Measurements from ENCODE around the gene KAZN. TPM values are rescaled to one million over a fixed set of nuclear protein-coding genes. Genes with fewer than 3 reads are reported as not detected.

Gene KAZN
- total RNA-seq, 4 donors from 2014 or later: 0.77 to 12.3 (median 4.9) TPM

DNA sequence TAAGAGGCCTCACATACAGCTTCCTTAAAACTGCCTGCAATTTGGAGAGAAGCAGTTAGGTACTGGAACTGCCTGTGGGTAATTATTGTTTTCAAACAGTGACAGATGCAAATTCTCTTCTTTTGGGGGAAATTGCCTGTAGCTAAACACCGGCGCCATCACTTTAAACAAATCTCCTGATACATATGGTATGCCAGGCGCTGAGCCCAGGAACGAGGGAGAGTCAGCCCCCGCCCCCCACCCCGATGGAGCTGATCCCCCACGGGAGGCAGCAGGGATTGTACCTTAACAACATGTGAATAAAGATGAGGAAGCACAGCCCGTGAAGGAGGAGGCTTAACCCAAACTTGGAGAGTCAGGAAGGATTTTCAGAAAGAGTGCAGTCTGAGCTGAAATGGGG is 562.1 kb downstream of the KAZN start:
- Histone ChIP-seq H3K4me3 (no peak overlapping the region), H3K27ac (no peak overlapping the region), H3K27me3 (no peaks in the 10 kb centered on the region), H3K9me3 (no peaks in the 10 kb centered on the region), H3K4me1 (no peaks in the 10 kb centered on the region), H3K36me3 (no peaks in the 10 kb centered on the region)
- DNase-seq: no peak
- intact Hi-C loops (cut with DNase I; ENCODE audit: low total_unique reads): no loop called here
- TF ChIP-seq, protein P1, sequence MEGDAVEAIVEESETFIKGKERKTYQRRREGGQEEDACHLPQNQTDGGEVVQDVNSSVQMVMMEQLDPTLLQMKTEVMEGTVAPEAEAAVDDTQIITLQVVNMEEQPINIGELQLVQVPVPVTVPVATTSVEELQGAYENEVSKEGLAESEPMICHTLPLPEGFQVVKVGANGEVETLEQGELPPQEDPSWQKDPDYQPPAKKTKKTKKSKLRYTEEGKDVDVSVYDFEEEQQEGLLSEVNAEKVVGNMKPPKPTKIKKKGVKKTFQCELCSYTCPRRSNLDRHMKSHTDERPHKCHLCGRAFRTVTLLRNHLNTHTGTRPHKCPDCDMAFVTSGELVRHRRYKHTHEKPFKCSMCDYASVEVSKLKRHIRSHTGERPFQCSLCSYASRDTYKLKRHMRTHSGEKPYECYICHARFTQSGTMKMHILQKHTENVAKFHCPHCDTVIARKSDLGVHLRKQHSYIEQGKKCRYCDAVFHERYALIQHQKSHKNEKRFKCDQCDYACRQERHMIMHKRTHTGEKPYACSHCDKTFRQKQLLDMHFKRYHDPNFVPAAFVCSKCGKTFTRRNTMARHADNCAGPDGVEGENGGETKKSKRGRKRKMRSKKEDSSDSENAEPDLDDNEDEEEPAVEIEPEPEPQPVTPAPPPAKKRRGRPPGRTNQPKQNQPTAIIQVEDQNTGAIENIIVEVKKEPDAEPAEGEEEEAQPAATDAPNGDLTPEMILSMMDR (IDR thresholded peaks at IDR 0.05): no peak
- TF ChIP-seq POLR2A (IDR thresholded peaks at IDR 0.05): no peak

DNA sequence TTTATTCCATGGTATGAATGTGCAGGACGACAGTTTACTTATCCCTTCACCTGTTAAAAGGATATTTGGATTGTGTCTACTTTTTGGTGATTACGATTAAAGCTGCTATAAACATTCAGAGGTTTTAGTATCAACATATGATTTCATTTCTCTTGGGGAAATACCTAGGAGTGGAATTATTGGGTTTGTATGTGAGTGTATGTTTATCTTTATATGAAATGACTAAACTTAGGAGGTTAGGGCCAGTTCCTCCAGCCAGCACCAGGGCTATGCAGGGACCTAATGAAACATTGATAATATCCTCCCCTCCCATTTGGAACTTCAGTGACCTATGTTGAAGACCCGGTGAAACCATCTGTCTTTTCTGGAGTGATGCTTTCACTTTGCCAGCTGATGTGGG is 568.9 kb downstream of the KAZN start:
- intact Hi-C loops (cut with DNase I; ENCODE audit: low total_unique reads): no loop called here
- no peak for DNase-seq
- Histone ChIP-seq H3K27me3 (no peaks in the 10 kb centered on the region), H3K4me1 (no peaks in the 10 kb centered on the region), H3K36me3 (no peaks in the 10 kb centered on the region), H3K9me3 (no peaks in the 10 kb centered on the region), H3K27ac (no peak overlapping the region), H3K4me3 (no peak overlapping the region)
- TF ChIP-seq POLR2A (IDR thresholded peaks at IDR 0.05): no peak
- TF ChIP-seq, protein P1 (IDR thresholded peaks at IDR 0.05): no peak
